NT2/D1 (cell line): ENCODE measurements around the gene RNF223.
"Not testable (repeated sequence)": the region's sequence is repeated elsewhere in the genome, so short reads cannot be mapped to it uniquely, and the experiment has no call there.

Experiments used
- DNase-seq: peaks from one replicate; pipeline ENCODE4 v3.0.0-alpha.2; 2011; ENCODE audit warnings: low read depth, low spot score
- H3K27me3 ChIP-seq: 2 replicates; pipeline ENCODE4 v1.6.0; 2011; ENCODE audit warnings: mild to moderate bottlenecking; ENCODE audit not compliant: insufficient read length, insufficient read depth
- H3K36me3 ChIP-seq: 2 replicates; pipeline ENCODE4 v1.6.1; 2011; ENCODE audit warnings: mild to moderate bottlenecking, low read length, mixed read lengths; ENCODE audit not compliant: insufficient read depth, insufficient read length
- H3K4me1 ChIP-seq: 2 replicates; pipeline ENCODE4 v1.5.1; 2011; ENCODE audit not compliant: insufficient read depth, insufficient read length
- H3K4me3 ChIP-seq: 2 replicates; pipeline ENCODE4 v1.5.1; 2011; ENCODE audit warnings: low read depth; ENCODE audit not compliant: insufficient read length
- H3K9ac ChIP-seq: 2 replicates; pipeline ENCODE4 v1.6.0; 2011; ENCODE audit warnings: low read depth; ENCODE audit not compliant: insufficient read length
- H3K9me3 ChIP-seq: 2 replicates; pipeline ENCODE4 v1.5.1; 2011; ENCODE audit warnings: mild to moderate bottlenecking, low read length; ENCODE audit not compliant: insufficient read depth
- SUZ12 ChIP-seq: IDR thresholded peaks from 2 replicates; pipeline ENCODE4 v1.6.1; 2011; ENCODE audit not compliant: insufficient read length, insufficient read depth; ENCODE audit errors: extremely low read depth
- YY1 ChIP-seq: IDR thresholded peaks from 2 replicates; pipeline ENCODE4 v1.6.1; 2011; ENCODE audit not compliant: insufficient read length, insufficient read depth
- ZNF274 ChIP-seq: IDR thresholded peaks from 2 replicates; pipeline ENCODE4 v1.6.1; 2011; ENCODE audit warnings: mild to moderate bottlenecking, low read depth, low read length

RNF223 gene

DNA sequence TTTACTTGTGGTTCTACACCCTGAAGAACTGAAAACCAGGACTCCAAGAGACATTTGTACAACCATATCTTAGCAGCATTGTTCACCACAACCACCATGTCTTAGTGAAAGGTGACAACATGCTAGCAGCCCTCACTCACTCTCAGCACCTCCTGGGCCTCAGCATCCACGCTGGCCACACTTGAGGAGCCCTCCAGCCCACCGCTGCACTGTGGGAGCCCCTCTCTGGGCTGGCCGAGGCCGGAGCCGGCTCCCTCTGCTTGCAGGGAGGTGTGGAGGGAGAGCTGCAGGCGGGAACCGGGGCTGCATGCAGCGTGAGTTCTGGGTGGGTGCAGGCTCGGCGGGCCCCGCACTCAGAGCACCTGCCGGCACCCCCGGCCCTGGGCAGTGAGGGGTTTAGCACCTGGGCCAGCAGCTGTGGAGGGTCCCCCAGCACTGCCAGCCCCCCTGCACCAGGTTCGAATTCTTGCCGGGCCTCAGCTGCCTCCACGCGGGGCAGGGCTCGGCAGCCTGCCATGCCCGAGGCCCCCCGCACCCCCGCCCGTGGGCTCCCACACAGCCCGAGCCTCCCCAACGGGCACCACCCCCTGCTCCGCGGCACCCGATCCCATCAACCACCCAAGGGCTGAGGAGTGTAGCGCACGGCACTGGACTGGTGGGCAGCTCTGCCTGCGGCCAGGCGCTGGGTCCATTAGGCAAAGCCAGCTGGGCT lies 32.6 kb upstream of the RNF223 start:
- peaks cover 9% of the 10 kb centered on the region for H3K36me3 ChIP-seq
- no peak for DNase-seq
- peaks cover 2% of the 10 kb centered on the region for H3K4me1 ChIP-seq
- no peak overlapping the region for H3K9ac ChIP-seq
- H3K4me3 ChIP-seq, result no peak overlapping the region
- no peaks in the 10 kb centered on the region for H3K27me3 ChIP-seq
- peaks cover 26% of the 10 kb centered on the region for H3K9me3 ChIP-seq
- TF ChIP-seq YY1 (no peak), ZNF274 (no peak), SUZ12 (no peak)

- not testable (repeated sequence) for H3K4me3 ChIP-seq, H3K27me3 ChIP-seq, DNase-seq, H3K36me3 ChIP-seq, H3K4me1 ChIP-seq, H3K9ac ChIP-seq
- peaks cover 32% of the 10 kb centered on the region for H3K9me3 ChIP-seq
Observed at GRCh38 chr1:1104152-1104551, 30.0 kb upstream of the RNF223 start.

DNA sequence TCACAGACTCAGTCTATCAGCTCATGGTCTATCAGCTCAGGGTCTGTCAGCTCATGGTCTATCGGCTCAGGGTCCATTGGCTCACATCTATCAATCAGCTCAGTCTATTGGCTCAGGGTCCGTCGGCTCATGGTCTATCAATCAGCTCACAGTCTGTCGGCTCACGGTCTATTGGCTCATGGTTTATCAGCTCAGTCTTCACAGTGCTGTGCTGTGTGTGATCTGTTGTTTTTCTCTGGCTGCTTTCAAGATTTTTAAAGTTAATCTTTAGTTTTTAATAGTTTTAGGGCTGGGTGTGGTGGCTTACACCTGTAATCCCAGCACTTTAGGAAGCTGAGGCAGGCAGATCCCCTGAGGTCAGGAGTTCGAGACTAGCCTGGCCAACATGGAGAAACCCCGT lies 27.4 kb upstream of the RNF223 start:
- no peak overlapping the region for H3K4me3 ChIP-seq
- H3K9me3 ChIP-seq, result peaks cover 21% of the 10 kb centered on the region
- no peaks in the 10 kb centered on the region for H3K27me3 ChIP-seq
- no peak for DNase-seq
- TF ChIP-seq ZNF274, result no peak
- TF ChIP-seq YY1, result no peak
- TF ChIP-seq SUZ12, result no peak
- no peak overlapping the region for H3K9ac ChIP-seq
- no peaks in the 10 kb centered on the region for H3K4me1 ChIP-seq
- H3K36me3 ChIP-seq, result peaks cover 3% of the 10 kb centered on the region

GRCh38 chr1:1100296-1100695 lies 26.2 kb upstream of the RNF223 start:
- peaks cover 3% of the 10 kb centered on the region for H3K36me3 ChIP-seq
- no peak overlapping the region for H3K9ac ChIP-seq
- H3K4me1 ChIP-seq, result no peaks in the 10 kb centered on the region
- no peak for DNase-seq
- peaks cover 11% of the 10 kb centered on the region; the same call in 1 of the 2 replicates for H3K9me3 ChIP-seq
- no peak overlapping the region for H3K4me3 ChIP-seq
- H3K27me3 ChIP-seq, result no peaks in the 10 kb centered on the region
- TF ChIP-seq SUZ12 (no peak), YY1 (no peak), ZNF274 (no peak)

- no peak overlapping the region for H3K4me3 ChIP-seq
- no peaks in the 10 kb centered on the region for H3K27me3 ChIP-seq
- TF ChIP-seq YY1 (no peak), ZNF274 (no peak), SUZ12 (no peak)
- no peaks in the 10 kb centered on the region for H3K4me1 ChIP-seq
- H3K9me3 ChIP-seq, result peaks cover 6% of the 10 kb centered on the region; the same call in 1 of the 2 replicates
- no peak for DNase-seq
- H3K36me3 ChIP-seq, result peaks cover 3% of the 10 kb centered on the region
- no peak overlapping the region for H3K9ac ChIP-seq
Observed at GRCh38 chr1:1099506-1100183, 25.5 kb upstream of the RNF223 start.

DNA sequence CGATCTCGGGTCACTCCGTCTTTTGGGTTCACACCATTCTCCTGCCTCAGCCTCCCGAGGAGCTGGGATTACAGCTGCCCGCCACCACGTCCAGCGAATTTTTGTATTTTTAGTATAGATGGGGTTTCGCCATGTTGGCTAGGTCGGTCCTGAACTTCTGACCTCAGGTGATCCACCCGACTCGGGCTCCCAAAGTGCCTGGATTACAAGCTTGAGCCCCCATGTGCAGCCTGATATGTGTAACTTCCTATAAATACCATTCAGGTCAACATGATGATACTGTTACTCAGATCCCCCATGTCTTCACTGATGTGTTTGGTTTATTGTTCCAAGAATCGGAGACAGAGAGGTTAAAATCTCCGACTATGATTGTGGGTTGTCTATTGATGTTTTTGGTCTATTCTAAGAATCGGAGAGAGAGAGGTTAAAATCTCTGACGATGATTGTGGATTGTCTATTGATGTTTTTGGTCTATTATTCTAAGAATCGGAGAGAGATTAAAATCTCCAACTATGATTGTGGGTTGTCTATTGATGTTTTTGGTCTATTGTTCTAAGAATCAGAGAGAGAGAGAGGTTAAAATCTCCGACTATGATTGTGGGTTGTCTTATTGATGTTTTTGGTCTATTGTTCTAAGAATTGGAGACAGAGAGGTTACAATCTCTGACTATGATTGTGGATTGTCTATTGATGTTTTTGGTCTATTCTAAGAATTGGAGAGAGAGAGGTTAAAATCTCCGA lies 24.7 kb upstream of the RNF223 start:
- H3K9ac ChIP-seq, result no peak overlapping the region
- no peak overlapping the region for H3K4me3 ChIP-seq
- H3K27me3 ChIP-seq, result no peaks in the 10 kb centered on the region
- DNase-seq, result no peak
- H3K4me1 ChIP-seq, result no peaks in the 10 kb centered on the region
- no peaks in the 10 kb centered on the region for H3K36me3 ChIP-seq
- no peak for TF ChIP-seq YY1
- TF ChIP-seq SUZ12, result no peak
- TF ChIP-seq ZNF274, result no peak
- peaks cover 6% of the 10 kb centered on the region; the same call in 1 of the 2 replicates for H3K9me3 ChIP-seq

DNA sequence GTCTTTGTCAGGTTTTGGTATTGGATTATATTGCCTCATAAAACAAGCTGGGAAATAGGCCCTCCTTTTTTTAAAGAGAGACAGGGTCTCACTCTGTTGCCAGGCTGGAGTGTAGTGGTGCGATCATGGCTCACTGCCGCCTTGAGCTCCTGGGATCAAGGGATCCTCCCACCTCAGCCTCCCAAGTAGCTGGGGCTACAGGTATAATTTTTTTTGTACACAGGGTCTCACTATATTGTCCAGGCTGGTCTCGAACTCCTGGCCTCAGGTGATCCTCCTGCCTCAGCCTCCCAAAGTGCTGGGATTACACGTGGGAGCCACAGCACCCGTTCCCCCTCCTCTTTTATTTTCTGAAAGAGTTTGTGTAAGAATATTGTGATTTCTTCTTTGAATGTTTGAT lies 22.0 kb upstream of the RNF223 start:
- not testable (repeated sequence) for H3K9ac ChIP-seq, H3K4me3 ChIP-seq, DNase-seq, H3K36me3 ChIP-seq, H3K27me3 ChIP-seq, H3K4me1 ChIP-seq, H3K9me3 ChIP-seq

- no peak for TF ChIP-seq ZNF274
- TF ChIP-seq SUZ12, result no peak
- no peak for TF ChIP-seq YY1
- no peak for DNase-seq
Observed at GRCh38 chr1:1094981-1095380, 20.9 kb upstream of the RNF223 start.

More at GRCh38 chr1:1094981-1095380, 20.9 kb upstream of the RNF223 start:
- no peak overlapping the region for H3K4me3 ChIP-seq
- peaks cover 6% of the 10 kb centered on the region for H3K4me1 ChIP-seq
- H3K9ac ChIP-seq, result no peak overlapping the region
- no peaks in the 10 kb centered on the region for H3K36me3 ChIP-seq
- H3K9me3 ChIP-seq, result 0 out of 2 replicates have a peak, but pooled peaks cover under 1% of the 10 kb centered on the region
- no peaks in the 10 kb centered on the region for H3K27me3 ChIP-seq
